Neuronal stem cell (in vitro differentiated cells): ENCODE results near the gene ASMTL.

Source experiments
- DNase-seq: peaks from one replicate; pipeline ENCODE4 v3.0.0-alpha.2; 2013; ENCODE audit warnings: low spot score
- H2AFZ ChIP-seq: one replicate; pipeline ENCODE4 v1.6.1; 2013; ENCODE audit warnings: mild to moderate bottlenecking, low read length, inconsistent platforms
- H2AK5ac ChIP-seq: 2 replicates; pipeline ENCODE4 v1.6.1; 2013; ENCODE audit warnings: low read depth, mild to moderate bottlenecking, inconsistent platforms, low read length, moderate library complexity, mixed read lengths
- H2BK120ac ChIP-seq: 2 replicates; pipeline ENCODE4 v1.6.1; 2013; ENCODE audit warnings: low read depth, mild to moderate bottlenecking, inconsistent platforms, low read length, moderate library complexity, mixed read lengths
- H2BK12ac ChIP-seq: one replicate; pipeline ENCODE4 v1.6.1; 2013; ENCODE audit warnings: low read length, inconsistent platforms
- H2BK15ac ChIP-seq: 2 replicates; pipeline ENCODE4 v1.6.1; 2013; ENCODE audit warnings: mild to moderate bottlenecking, low read length, inconsistent platforms, mixed read lengths
- H2BK5ac ChIP-seq: one replicate; pipeline ENCODE4 v1.6.1; 2013; ENCODE audit warnings: inconsistent platforms, mild to moderate bottlenecking, low read length, moderate library complexity
- H3K14ac ChIP-seq: one replicate; pipeline ENCODE4 v1.6.1; 2013; ENCODE audit warnings: low read length, inconsistent platforms
- H3K18ac ChIP-seq: 2 replicates; pipeline ENCODE4 v1.6.1; 2013; ENCODE audit warnings: low read length, inconsistent platforms
- H3K23ac ChIP-seq: 2 replicates; pipeline ENCODE4 v1.6.1; 2013; ENCODE audit warnings: low read depth, mild to moderate bottlenecking, mixed read lengths, low read length, inconsistent platforms; ENCODE audit not compliant: poor library complexity
- H3K27ac ChIP-seq: replicated peaks from 3 replicates; pipeline ENCODE4 v1.5.1; 2013; ENCODE audit warnings: low read length, inconsistent platforms
- H3K27me3 ChIP-seq, 3 experiments: 2 replicates each; pipeline ENCODE4 v1.6.1; 2013; ENCODE audit warnings: low read length in 3 of 3, mild to moderate bottlenecking in 2 of 3, inconsistent platforms in 1 of 3, low read depth in 1 of 3, mixed read lengths in 1 of 3, moderate library complexity in 1 of 3; ENCODE audit not compliant: control insufficient read depth in 3 of 3, insufficient read depth in 3 of 3
- H3K36me3 ChIP-seq, 2 donors: replicated peaks in 1 of 2; 2 replicates each; pipeline ENCODE4 v1.6.1; 2013; ENCODE audit warnings: low read length in 2 of 2; ENCODE audit not compliant: control insufficient read depth in 2 of 2, insufficient read depth in 2 of 2
- H3K4ac ChIP-seq: 2 replicates; pipeline ENCODE4 v1.6.1; 2013; ENCODE audit warnings: inconsistent platforms, mild to moderate bottlenecking, low read length, moderate library complexity
- H3K4me1 ChIP-seq, 2 donors: 1 replicate in 1 of 2; 2 replicates in 1 of 2; pipeline ENCODE4 v1.6.1; 2013; ENCODE audit warnings: low read length in 2 of 2, low read depth in 1 of 2; ENCODE audit not compliant: control insufficient read depth in 2 of 2, insufficient read depth in 1 of 2
- H3K4me2 ChIP-seq: one replicate; pipeline ENCODE4 v1.6.1; 2013; ENCODE audit warnings: mild to moderate bottlenecking, low read length, inconsistent platforms; ENCODE audit not compliant: insufficient read depth, poor library complexity, severe bottlenecking
- H3K4me3 ChIP-seq, 2 donors: 2 replicates each; pipeline ENCODE4 v1.5.1; 2013; ENCODE audit warnings: low read length in 2 of 2, mild to moderate bottlenecking in 2 of 2, inconsistent platforms in 1 of 2, moderate library complexity in 1 of 2
- H3K79me1 ChIP-seq: one replicate; pipeline ENCODE4 v1.6.1; 2013; ENCODE audit warnings: low read depth, mild to moderate bottlenecking, inconsistent platforms, low read length, moderate library complexity
- H3K9ac ChIP-seq: one replicate; pipeline ENCODE4 v1.6.1; 2013; ENCODE audit warnings: mild to moderate bottlenecking, low read depth, low read length, inconsistent platforms; ENCODE audit not compliant: poor library complexity
- H3K9me3 ChIP-seq, 2 donors: replicated peaks in 1 of 2; 2 replicates each; pipeline versions ENCODE3 to v1.6.1; 2013; ENCODE audit warnings: low read length in 2 of 2, mild to moderate bottlenecking in 2 of 2, inconsistent platforms in 1 of 2, low read depth in 1 of 2, mixed read lengths in 1 of 2, moderate library complexity in 1 of 2; ENCODE audit not compliant: control insufficient read depth in 2 of 2, insufficient read depth in 1 of 2
- H4K8ac ChIP-seq: one replicate; pipeline ENCODE4 v1.6.1; 2013; ENCODE audit warnings: low read depth, mild to moderate bottlenecking, inconsistent platforms, low read length, moderate library complexity
- H4K91ac ChIP-seq: one replicate; pipeline ENCODE4 v1.6.1; 2013; ENCODE audit warnings: low read length, low read depth, mild to moderate bottlenecking, inconsistent platforms; ENCODE audit not compliant: poor library complexity
- WGBS, 2 donors: extraction: QIAGEN DNeasy Blood & Tissue Kit; methylation state at CpG; one replicate each; pipeline ENCODE4 v1.1.7; 2013; ENCODE audit warnings: missing lambda C conversion rate in 2 of 2, mixed read lengths in 1 of 2; ENCODE audit not compliant: insufficient read length in 2 of 2, insufficient replicate concordance in 1 of 2; ENCODE audit errors: extremely low coverage in 2 of 2; 5-methylcytosine and 5-hydroxymethylcytosine counted together

Gene ASMTL

GRCh38 chrX:1442016-1442665 lies 10.6 kb downstream of the ASMTL start:
- no peaks in the 10 kb centered on the region for H3K4me1 ChIP-seq
- H3K4ac ChIP-seq: no peak overlapping the region
- no peak overlapping the region for H3K4me2 ChIP-seq
- no peak overlapping the region for H2BK15ac ChIP-seq
- peaks cover 12 to 32% of the 10 kb centered on the region in 2 donors for H3K9me3 ChIP-seq
- no peak for DNase-seq
- no peak overlapping the region for H2BK120ac ChIP-seq
- H2AFZ ChIP-seq: no peak overlapping the region
- H2BK5ac ChIP-seq: no peak overlapping the region
- H3K27me3 ChIP-seq: no peaks in the 10 kb centered on the region
- H4K91ac ChIP-seq: no peak overlapping the region
- no peak overlapping the region for H3K14ac ChIP-seq
- no peak overlapping the region for H3K9ac ChIP-seq
- no peak overlapping the region for H2AK5ac ChIP-seq
- WGBS, 2 donors: no CpG with 5 or more reads among the region's 18 CpGs
- no peak overlapping the region for H2BK12ac ChIP-seq
- peaks cover 19% of the 10 kb centered on the region for H3K79me1 ChIP-seq
- peaks cover 22 to 41% of the 10 kb centered on the region in 2 donors for H3K36me3 ChIP-seq
- no peak overlapping the region for H3K23ac ChIP-seq
- no peak overlapping the region for H4K8ac ChIP-seq
- no peak overlapping the region for H3K4me3 ChIP-seq
- no peak overlapping the region for H3K18ac ChIP-seq
- no peak overlapping the region for H3K27ac ChIP-seq

- H3K36me3 ChIP-seq: peaks cover 31 to 54% of the 10 kb centered on the region in 2 donors
- no peak overlapping the region for H2AK5ac ChIP-seq
- no peak overlapping the region for H3K9ac ChIP-seq
- no peak overlapping the region for H3K23ac ChIP-seq
- peaks cover 15 to 39% of the 10 kb centered on the region in 2 donors for H3K9me3 ChIP-seq
- no peak for DNase-seq
- no peak overlapping the region for H3K14ac ChIP-seq
- H3K18ac ChIP-seq: no peak overlapping the region
- H3K4me2 ChIP-seq: no peak overlapping the region
- no peak overlapping the region for H2BK12ac ChIP-seq
- H3K4me1 ChIP-seq: no peaks in the 10 kb centered on the region
- H3K4me3 ChIP-seq: no peak overlapping the region
- no peak overlapping the region for H2BK15ac ChIP-seq
- H3K4ac ChIP-seq: no peak overlapping the region
- H2BK120ac ChIP-seq: no peak overlapping the region
- peaks cover 22% of the 10 kb centered on the region for H3K79me1 ChIP-seq
- no CpG with 5 or more reads among the region's 6 CpGs for WGBS, 2 donors
- H4K91ac ChIP-seq: no peak overlapping the region
- no peak overlapping the region for H4K8ac ChIP-seq
- no peaks in the 10 kb centered on the region for H3K27me3 ChIP-seq
- H2AFZ ChIP-seq: no peak overlapping the region
- no peak overlapping the region for H2BK5ac ChIP-seq
- H3K27ac ChIP-seq: no peak overlapping the region
Measured at GRCh38 chrX:1440506-1440905, 12.2 kb downstream of the ASMTL start.

- Histone ChIP-seq H3K9me3 (peaks cover 8 to 29% of the 10 kb centered on the region in 2 donors), H2BK120ac (no peak overlapping the region), H3K14ac (no peak overlapping the region), H4K8ac (no peak overlapping the region), H2BK12ac (no peak overlapping the region), H4K91ac (no peak overlapping the region), H3K27ac (no peak overlapping the region), H3K4ac (no peak overlapping the region), H3K27me3 (no peaks in the 10 kb centered on the region), H3K79me1 (peaks cover 9% of the 10 kb centered on the region), H2BK5ac (peak overlapping the region; percentile 71), H3K9ac (no peak overlapping the region), H3K4me1 (no peaks in the 10 kb centered on the region), H3K23ac (no peak overlapping the region), H2AFZ (no peak overlapping the region), H3K4me3 (peak overlapping the region in 1 of 2 donors; percentile 10), H3K4me2 (no peak overlapping the region), H3K18ac (no peak overlapping the region), H2BK15ac (no peak overlapping the region), H2AK5ac (no peak overlapping the region), H3K36me3 (peaks cover 42 to 64% of the 10 kb centered on the region in 2 donors)
- no CpG with 5 or more reads among the region's 20 CpGs for WGBS, 2 donors
- no peak for DNase-seq
Measured at GRCh38 chrX:1435241-1435895, 17.3 kb downstream of the ASMTL start.

GRCh38 chrX:1434871-1435240 lies 17.9 kb downstream of the ASMTL start:
- Histone ChIP-seq H3K79me1 (peaks cover 9% of the 10 kb centered on the region), H3K14ac (no peak overlapping the region), H4K91ac (no peak overlapping the region), H2BK120ac (no peak overlapping the region), H3K9me3 (peaks cover 8 to 29% of the 10 kb centered on the region in 2 donors), H2AK5ac (no peak overlapping the region), H4K8ac (no peak overlapping the region), H3K4me2 (no peak overlapping the region), H3K18ac (no peak overlapping the region), H2AFZ (no peak overlapping the region), H3K27me3 (no peaks in the 10 kb centered on the region), H3K4me3 (peak overlapping the region in 1 of 2 donors; percentile 10), H3K36me3 (peaks cover 42 to 67% of the 10 kb centered on the region in 2 donors), H3K4ac (no peak overlapping the region), H2BK5ac (no peak overlapping the region), H3K4me1 (no peaks in the 10 kb centered on the region), H2BK12ac (no peak overlapping the region), H3K9ac (no peak overlapping the region), H2BK15ac (no peak overlapping the region), H3K23ac (no peak overlapping the region), H3K27ac (no peak overlapping the region)
- no peak for DNase-seq
- WGBS, 2 donors: no CpG with 5 or more reads among the region's 22 CpGs
